ENCODE data around the gene CNTF. TPM values are rescaled to one million over a fixed set of nuclear protein-coding genes. Genes with fewer than 3 reads are reported as not detected.
"Not testable (repeated sequence)": the region's sequence is repeated elsewhere in the genome, so short reads cannot be mapped to it uniquely, and the experiment has no call there.

CNTF gene, protein sequence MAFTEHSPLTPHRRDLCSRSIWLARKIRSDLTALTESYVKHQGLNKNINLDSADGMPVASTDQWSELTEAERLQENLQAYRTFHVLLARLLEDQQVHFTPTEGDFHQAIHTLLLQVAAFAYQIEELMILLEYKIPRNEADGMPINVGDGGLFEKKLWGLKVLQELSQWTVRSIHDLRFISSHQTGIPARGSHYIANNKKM
- 2.2 and 2.9 TPM in 2 replicates for total RNA-seq

DNA sequence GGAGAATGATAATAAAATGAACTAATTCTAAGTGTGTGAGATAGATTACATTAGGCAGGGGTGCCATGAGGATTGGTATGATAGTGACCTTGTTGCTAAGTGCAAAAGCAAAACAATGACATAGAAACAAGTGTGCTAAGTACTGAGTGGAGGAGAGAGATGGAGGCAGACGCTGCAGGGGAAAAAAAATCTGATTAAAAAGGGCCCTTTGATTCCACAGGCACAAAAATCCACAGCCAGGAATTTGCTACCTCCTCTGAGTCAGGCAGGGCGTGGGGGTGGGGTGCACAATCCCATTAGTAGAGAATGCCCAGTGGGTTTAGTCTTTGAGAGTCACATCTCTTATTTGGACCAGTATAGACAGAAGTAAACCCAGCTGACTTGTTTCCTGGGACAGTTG, at the start of gene CNTF:
CNTF (plus strand) TSS at position 322 of the 400 bp plus-strand sequence. CDS start 88 bp downstream, outside the sequence.
- TF ChIP-seq, protein P1, sequence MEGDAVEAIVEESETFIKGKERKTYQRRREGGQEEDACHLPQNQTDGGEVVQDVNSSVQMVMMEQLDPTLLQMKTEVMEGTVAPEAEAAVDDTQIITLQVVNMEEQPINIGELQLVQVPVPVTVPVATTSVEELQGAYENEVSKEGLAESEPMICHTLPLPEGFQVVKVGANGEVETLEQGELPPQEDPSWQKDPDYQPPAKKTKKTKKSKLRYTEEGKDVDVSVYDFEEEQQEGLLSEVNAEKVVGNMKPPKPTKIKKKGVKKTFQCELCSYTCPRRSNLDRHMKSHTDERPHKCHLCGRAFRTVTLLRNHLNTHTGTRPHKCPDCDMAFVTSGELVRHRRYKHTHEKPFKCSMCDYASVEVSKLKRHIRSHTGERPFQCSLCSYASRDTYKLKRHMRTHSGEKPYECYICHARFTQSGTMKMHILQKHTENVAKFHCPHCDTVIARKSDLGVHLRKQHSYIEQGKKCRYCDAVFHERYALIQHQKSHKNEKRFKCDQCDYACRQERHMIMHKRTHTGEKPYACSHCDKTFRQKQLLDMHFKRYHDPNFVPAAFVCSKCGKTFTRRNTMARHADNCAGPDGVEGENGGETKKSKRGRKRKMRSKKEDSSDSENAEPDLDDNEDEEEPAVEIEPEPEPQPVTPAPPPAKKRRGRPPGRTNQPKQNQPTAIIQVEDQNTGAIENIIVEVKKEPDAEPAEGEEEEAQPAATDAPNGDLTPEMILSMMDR (IDR thresholded peaks at IDR 0.05; ENCODE audit: insufficient read depth, low read depth, low read length), result no peak
- H3K4me3 ChIP-seq (ENCODE audit: low read depth, low read length), result no peak within 1 kb of the TSS
- no peak for DNase-seq (ENCODE audit: low read depth)

DNA sequence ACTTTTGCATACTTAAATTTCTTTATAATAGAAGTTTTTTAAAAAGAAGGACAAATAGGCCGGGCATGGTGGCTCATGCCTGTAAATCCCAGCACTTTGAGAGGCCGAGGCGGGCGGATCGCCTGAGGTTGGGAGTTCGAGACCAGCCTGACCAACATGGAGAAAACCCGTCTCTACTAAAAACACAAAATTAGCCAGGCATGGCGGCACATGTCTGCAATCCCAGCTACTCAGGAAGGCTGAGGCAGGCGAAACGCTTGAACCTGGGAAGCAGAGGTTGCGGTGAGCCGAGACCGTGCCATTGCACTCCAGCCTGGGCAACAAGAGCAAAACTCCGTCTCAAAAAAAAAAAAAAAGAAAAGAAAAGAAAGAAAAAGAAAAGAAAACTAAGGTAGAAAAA, 49.6 kb upstream of the CNTF start:
- H3K4me3 ChIP-seq (ENCODE audit: low read depth, low read length); DNase-seq (ENCODE audit: low read depth): not testable (repeated sequence)

DNA sequence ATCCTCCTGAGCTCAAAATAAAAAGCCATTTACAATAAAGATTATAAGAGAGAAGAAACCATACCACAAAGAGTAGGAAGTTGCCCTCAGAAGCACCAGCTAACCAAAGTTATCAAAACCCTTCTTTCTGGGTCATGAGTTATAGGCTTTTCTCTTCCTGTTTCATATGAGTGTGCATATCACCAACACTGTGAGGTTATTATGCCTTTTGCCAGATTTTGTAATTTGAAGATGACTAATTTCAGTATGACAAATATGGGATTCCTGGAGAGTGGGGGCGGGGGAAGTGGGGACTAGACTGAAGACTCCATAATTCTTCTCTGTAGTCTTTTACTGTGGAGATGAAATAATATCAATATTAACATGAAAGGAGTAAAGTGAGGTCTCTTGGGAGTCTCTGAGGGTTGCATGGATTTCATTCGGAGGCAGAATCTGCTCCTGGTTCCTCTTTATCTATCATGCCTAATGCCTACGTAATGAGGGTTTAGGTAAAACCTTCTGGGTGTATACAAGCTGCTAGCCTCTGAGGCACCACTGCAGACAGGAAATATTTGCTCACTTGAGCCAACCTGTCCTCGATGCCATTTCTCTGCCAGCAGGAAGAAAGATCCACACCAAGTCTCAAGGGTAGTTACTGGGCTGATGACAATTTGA, 48.9 kb upstream of the CNTF start:
- peak overlapping the region; percentile 16 for H3K4me3 ChIP-seq (ENCODE audit: low read depth, low read length)
- DNase-seq (ENCODE audit: low read depth), result peak; percentile 88
- TF ChIP-seq, protein P1 (IDR thresholded peaks at IDR 0.05; ENCODE audit: insufficient read depth, low read depth, low read length), result no peak

DNA sequence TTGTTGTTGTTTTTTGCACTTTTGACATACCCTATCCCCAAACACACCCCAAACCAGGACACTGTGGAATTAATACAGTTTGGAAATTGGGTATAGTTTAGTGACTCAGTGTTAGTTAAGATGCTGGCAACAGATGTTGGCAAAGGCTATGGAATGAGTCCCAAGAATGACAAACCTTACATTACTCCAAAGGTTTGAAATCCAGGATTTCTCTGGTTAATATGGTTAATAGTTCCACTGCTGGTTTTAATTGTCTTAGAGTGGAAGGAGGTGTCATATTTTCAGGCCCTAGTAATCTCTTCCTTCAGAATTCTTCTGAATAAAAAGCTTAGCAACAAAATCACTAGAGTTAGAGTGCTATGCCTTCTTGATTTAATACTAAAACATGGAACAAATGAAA, 47.6 kb upstream of the CNTF start:
- no peak for DNase-seq (ENCODE audit: low read depth)
- no peak overlapping the region for H3K4me3 ChIP-seq (ENCODE audit: low read depth, low read length)
- TF ChIP-seq, protein P1 (IDR thresholded peaks at IDR 0.05; ENCODE audit: insufficient read depth, low read depth, low read length), result no peak

DNA sequence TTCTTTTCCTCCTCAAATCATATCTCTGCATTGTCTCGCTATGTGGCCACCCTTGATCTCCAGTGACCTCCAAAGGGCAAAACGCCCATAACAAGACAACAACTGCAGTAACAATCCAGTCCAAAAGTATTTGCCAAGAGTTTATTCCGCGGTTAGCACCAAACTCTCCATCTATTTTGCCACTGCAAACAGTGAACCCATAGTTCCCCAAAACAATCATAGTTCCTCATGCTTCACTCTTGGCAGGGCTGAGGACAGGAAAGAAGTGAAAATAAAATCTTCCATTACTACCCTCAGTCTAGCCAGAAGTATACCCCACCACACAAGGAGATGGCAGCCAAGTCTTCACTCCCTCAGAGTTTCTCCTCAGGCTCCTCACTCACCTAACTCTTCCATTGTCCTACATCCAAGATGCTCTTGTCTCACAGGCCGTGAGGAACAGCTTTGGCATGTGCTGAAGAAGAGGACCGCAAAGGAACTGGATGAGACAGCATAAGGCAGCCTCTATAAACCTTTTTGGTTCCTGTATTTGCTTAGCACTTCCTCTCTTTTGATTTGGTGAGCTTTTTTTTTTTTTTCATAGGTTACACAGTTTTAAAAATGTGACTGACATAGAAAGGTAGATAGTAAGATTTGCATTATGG, 47.0 kb upstream of the CNTF start, which contains the start of gene LPXN:
LPXN (minus strand) TSS at position 480 of the 644 bp plus-strand sequence; CDS start at position 396, 84 bp downstream.
- peak within 1 kb of the TSS; percentile 77 for H3K4me3 ChIP-seq (ENCODE audit: low read depth, low read length)
- TF ChIP-seq, protein P1 (IDR thresholded peaks at IDR 0.05; ENCODE audit: insufficient read depth, low read depth, low read length), result no peak
- no peak for DNase-seq (ENCODE audit: low read depth)

DNA sequence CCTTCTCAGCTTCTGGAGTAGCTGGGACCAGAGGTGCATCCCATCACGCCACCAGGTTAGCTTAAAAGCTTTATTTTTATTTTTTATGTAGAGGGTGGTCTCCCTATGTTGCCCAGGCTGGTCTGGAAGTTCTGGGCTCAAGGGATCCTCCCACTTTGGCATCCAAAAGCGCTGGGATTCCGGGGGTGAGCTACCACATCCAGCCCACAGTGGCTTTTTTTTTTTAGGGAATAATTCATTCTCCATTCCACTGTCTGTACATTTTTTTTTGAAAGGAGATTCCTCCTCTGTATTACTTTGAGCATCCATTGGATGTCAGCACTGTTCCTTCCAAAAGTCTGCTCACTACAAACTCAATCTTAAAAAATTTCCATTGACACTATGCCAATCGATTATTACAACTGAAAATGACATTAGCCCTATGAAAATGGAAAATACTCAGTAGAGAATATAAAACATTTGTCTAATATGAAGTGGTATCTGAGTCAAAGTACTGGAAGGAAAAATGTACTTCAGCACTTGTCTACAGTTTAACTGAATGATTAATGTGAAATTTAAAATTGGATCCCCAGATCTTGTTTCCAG, 45.5 kb upstream of the CNTF start:
- TF ChIP-seq, protein P1 (IDR thresholded peaks at IDR 0.05; ENCODE audit: insufficient read depth, low read depth, low read length), result peak; percentile 55
- peak; percentile 57 for DNase-seq (ENCODE audit: low read depth)
- peak overlapping the region; percentile 77 for H3K4me3 ChIP-seq (ENCODE audit: low read depth, low read length)

All from fibroblast of villous mesenchyme (primary cell).